GM18520 (cell line): ENCODE measurements around the gene RASA4.
"Not testable (repeated sequence)": the region's sequence is repeated elsewhere in the genome, so short reads cannot be mapped to it uniquely, and the experiment has no call there.

Experiments used
- ATAC-seq: cut with Tn5 transposase; IDR thresholded peaks from one replicate; pipeline ENCODE4 v1.9.1; 2021; ENCODE audit not compliant: unreplicated experiment

RASA4 gene

DNA sequence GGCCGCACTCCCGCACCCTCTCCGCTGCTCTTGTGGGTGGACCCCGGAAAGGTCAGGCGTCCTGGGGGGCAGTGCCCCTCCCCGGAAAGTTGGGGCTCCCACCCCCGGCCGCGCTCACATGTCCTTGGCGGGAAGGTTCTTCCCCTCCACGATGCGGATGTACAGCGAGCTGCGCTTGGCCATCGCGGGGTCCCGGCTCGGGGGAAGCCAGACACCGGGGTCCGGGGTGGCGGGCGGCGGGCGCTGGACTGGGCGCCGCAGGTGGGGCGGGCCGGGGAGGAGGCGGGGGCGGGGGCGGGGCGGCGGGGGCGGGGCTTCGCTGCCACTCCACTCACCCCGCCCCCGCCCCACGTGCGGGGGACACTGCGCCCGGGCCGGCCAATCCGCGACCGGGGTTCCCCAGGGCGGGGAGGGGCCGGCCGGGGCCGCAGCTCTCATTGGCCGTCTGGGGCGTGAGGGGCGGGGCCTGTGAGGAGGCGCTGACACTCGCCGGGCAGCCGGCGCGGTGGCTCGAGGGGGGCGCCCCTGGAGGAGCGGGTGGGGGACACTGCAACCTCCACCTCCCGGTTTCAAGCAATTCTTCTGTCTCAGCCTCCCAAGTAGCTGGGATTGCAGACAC, at the start of gene RASA4:
TSS of gene RASA4 (minus strand) at position 250 of the 619 bp plus-strand sequence. CDS start at position 183, 67 bp downstream.
- peak; percentile 45 for ATAC-seq

DNA sequence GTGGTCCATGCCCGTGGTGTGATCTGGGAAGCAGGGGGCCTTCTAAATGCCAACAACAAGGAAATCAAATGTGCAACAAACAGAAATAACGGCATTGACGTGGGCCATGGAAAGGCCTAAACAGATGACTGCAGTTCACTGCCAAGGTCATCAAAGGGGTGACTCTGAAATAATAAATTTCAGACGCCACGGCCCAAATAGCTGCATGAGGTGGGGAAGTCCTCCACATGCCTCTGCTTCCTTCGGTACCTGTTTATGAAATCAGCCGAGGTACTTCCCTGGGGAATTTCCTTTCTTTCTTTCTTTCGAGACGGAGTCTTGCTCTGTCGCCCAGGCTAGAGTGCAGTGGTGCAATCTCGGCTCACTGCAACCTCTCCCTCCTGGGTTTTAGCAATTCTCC, 48.2 kb upstream of the RASA4 start:
- not testable (repeated sequence) for ATAC-seq

DNA sequence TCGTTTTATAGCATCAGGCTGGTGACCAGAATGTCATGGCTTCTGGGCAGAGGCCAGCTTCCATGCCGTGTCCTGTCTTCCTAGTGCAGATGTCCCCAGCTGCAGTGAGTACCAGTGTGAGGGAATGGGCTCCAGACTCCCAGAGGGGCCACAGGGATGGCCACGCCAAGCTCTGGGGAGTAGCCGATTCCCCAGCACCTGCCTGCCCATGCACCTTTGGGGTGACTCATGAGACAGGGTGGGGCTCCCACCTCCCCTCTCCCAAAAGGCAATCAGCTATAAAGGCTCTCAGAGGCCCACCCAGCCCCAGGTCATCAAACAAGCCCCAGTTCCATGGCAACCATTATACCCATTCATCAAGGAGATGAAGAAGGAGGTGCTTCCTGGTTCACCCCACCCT, 33.4 kb upstream of the RASA4 start, which contains the start of gene SPDYE2B:
TSS of gene SPDYE2B (plus strand) at position 396 of the 400 bp plus-strand sequence. CDS start 2,030 bp downstream, outside the sequence.
- ATAC-seq = not testable (repeated sequence)

DNA sequence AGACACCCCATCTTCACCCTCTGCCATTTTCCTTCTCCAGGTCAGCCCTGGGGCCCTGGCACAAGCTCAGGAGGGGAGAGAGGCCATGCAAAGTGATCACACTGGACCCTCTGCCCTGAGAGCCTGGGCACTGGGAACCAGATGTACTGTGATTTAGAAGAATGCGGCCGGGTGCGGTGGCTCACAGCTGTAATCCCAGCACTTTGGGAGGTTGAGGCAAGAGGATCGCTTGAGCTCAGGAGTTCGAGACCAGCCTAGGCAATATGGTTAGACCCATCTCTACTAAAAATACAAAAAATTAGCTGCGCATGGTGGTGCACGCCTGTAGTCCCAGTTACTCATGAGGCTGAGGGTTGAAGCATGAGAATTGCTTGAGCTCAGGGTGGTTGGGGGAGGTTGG, 31.3 kb upstream of the RASA4 start:
- not testable (repeated sequence) for ATAC-seq

DNA sequence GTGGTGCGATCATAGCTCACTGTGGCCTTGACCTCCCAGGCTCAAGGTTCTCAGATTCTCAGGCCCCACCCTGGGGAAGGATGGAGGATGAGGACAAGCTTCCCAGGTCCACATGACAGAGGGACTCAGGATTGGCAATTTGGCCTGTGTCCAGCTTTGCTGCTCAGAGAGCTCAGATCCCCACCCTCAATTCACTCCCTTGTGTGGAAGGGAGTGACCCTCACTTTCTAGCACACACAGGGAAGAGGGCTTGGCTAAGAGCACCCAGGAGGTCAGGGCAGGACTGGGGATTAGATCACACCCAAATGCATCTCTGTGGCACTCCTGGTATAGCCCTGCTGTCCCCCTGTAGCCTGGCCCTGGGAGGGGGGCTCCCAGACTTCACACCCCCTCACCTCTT, 26.8 kb upstream of the RASA4 start:
- not testable (repeated sequence) for ATAC-seq

DNA sequence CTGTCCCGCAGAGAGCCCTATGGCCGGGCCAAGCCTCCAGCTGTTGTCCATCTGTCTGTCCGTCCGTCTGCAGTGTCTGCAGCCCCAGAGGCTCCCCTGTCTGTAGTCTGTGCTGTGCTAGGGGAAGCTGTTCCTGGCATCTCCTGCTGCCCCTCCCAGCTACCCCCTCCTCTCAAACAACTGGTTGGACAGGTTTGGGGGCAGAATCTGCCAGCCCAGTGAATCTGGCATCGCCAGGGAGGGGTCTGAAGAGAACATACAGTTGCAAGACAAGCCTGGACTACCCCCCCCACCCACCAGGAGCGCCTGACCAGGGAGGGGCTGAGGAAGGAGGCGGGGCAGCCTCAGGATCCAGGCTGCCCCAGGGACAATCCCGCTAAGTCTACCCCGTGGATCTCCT, 26.1 kb upstream of the RASA4 start, which contains the start of gene UPK3BL1:
TSS of gene UPK3BL1 (minus strand) at position 101 of the 400 bp plus-strand sequence. CDS start at position 51, 50 bp downstream.
- not testable (repeated sequence) for ATAC-seq

DNA sequence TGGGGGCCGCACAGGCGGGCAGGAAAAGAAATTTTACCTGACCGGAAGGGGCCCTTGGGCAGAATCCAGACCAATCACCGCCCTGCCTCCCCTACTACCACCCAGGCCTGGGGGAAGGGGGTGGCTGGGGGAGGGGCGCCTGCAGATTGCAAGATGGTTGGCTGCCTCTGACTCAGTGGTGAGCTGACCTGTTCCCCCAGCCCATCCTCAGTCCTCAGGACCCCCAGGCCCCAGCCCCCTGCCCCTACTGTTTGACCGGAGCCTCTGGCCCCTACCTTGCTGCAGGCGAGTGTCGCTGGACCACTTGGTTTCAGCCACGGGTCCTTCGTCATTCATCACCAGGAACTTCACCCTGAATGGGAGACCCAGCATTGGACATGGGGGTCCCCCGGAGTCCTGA, 22.3 kb upstream of the RASA4 start:
- not testable (repeated sequence) for ATAC-seq

DNA sequence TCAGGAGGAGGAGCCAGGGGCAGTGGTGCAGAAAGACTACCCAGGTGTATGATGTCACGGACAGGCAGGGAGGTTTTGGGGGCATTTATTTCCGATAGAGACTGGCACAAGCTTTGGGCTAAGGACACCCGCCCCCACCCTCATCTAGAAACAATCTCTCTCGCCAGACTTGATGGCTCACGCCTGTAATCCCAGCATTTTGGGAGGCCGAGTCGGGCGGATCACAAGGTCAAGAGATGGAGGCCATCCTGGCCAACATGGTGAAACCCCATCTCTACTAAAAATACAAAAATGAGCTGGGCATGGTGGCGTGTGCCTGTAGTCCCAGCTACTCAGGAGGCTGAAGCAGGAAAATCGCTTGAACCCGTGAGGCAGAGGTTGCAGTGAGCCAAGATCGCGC, 20.4 kb upstream of the RASA4 start:
- ATAC-seq = not testable (repeated sequence)

DNA sequence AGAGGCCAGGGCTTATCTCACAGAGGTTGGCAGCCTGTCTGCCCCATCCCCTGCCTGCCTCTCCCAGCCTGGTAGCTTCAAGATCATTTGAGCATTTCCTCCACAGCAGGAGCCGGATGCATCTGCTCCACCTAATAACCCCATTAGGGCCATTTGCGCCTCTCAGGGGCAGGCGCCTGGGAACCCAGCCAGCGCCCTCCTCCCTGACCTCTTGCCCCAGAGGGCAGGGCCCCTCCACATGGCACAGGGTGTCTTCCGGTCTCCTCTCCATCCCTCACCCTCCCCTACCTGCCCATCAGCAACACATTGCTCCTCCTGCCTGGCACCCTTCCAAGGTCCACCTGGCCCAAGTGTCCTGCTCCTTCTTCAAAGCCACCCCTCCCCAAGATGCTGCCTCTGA, 18.8 kb upstream of the RASA4 start:
- ATAC-seq = not testable (repeated sequence)

DNA sequence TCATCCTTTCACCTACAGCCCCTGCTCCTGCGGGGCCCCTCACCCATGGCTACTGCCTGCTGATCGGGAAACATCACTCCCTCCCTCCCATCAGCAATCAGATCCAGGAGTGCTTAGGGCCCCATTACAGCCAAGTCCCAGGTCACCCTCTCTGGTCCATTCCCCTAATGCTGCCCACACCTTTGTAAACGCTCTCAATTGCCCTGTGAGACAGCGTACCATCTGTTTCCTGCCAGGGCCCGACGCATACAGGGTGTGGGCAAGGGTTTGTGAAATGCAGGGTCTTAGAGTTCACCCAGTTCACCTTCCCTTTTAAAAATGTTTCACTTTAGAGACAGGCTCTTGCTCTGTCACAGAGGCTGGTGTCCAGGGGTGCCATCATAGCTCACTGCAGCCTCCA, 17.7 kb upstream of the RASA4 start:
- not testable (repeated sequence) for ATAC-seq

DNA sequence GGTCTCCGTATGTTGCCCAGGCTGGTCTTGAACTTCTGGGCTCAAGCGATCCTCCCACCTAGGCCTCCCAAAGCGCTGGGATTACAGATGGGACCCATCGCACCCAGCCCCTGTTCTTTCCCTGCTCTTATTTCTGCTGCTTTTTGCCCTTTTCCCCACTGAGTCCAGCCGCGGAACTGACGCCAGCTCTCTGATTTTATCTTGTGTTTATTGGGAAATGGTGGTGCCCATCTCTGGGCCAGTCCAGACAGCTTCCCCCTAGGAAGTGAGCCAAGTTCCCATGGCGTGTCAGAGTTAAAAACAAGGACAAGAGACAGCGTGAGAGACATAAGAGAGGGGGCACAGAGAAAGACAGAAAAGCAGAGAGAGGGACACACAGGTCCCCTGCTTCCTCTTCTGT, 14.1 kb upstream of the RASA4 start:
- not testable (repeated sequence) for ATAC-seq

DNA sequence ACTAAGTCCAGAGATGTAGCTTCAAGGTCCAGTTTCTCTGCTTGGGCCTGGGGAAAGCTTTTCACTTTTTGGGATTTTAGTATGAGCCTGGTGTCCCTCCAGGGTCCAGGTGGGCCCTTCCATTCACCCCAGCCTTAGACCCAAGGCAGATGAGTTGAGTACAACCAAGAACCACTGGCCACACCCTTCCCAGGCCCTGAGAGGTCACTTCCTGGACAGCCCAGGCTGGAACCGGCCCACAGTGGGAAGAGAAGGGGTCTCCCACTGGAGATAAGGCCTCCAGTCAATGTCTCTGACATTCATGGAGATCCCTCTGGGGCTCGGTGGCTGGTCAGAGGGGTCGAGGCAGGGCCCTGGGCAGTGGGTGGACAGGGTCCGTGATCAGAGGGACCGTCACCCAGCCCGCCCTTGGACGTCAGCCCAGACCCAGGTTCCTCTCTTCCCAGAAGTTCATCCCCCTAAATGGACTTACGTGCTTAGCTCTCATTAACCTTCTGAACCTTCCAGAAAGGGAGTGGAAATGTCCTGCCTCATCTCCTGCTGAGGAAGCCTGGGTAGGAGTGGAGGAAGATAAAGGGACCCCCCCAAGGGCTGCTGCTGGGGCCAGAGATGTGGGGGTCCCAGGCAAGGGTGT, 10.8 kb upstream of the RASA4 start:
- not testable (repeated sequence) for ATAC-seq

DNA sequence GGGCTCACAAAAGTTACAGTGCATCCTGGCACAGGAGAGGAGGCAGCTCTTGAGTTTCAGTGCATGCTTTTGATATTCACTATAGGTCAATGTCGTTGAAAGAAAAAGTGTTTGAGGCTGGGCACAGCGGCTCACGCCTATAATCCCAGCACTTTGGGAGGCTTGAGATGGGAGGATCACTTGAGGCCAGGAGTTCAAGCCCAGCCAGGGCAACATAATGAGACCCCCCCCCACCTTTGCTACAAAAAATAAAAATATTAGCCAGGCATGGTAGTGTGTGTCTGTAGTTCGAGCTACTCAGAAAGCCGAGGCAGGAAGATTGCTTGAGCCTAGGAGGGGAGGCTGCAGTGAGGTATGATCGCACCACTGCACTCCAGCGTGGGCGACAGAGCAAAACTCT, 1.6 kb upstream of the RASA4 start:
- not testable (repeated sequence) for ATAC-seq

DNA sequence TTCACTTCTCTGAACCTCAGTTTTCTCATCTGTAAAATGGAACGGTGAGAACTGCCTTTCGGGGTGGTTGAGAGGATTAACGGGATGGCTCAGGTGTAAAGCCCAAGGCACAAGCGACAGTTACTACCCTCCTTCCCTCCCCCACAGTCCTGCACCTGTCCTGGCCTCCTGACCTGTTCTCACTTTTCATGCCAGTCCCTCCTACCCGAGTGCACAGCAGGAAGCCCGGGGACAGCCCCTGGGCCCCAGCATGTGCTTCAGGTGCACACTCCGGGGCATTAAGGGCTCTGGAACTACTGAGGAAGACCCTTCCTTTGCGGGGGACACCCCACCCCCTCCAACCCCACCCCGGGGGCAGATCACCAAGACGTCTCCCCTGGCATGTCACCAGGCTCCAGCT, 626 bp downstream of the RASA4 start:
- peak; percentile 11 for ATAC-seq

DNA sequence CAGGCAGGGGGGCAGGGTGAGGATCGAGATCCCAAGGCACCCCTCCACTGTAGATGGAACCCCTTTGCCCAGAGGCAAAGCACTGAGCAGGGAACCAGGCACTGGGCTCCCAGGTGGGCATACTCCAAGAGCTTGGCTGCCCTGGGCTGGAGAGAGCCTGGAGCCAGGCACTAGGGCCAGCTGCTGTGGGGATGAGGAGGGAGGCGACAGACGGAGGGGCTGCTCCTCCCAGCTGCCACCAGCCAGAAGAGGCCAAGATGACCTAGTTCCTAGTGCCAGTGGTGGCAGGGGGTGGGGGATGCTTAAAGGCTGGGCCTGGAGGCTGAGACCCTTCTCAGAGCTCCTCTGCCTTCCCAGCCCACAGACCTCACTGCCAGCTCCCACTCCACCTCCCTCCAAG, 1.7 kb downstream of the RASA4 start:
- not testable (repeated sequence) for ATAC-seq

DNA sequence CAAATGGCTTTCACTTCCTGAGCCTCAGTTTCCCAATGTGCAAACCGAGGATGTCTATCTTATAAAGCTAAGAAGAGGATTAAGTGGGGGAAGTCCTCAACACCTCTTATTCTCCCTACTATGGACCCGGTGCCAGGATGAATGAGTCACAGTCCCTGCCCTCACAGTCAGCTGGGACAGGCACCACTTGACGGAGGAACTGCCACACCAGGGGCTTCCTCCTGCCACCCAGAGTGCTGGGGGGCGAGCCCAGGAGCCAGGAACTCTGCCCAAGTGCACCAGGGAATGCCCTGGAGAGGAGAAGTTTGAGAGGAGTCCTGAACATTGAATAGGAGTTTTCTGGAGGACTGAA, 2.2 kb downstream of the RASA4 start:
- peak; percentile 14 for ATAC-seq

DNA sequence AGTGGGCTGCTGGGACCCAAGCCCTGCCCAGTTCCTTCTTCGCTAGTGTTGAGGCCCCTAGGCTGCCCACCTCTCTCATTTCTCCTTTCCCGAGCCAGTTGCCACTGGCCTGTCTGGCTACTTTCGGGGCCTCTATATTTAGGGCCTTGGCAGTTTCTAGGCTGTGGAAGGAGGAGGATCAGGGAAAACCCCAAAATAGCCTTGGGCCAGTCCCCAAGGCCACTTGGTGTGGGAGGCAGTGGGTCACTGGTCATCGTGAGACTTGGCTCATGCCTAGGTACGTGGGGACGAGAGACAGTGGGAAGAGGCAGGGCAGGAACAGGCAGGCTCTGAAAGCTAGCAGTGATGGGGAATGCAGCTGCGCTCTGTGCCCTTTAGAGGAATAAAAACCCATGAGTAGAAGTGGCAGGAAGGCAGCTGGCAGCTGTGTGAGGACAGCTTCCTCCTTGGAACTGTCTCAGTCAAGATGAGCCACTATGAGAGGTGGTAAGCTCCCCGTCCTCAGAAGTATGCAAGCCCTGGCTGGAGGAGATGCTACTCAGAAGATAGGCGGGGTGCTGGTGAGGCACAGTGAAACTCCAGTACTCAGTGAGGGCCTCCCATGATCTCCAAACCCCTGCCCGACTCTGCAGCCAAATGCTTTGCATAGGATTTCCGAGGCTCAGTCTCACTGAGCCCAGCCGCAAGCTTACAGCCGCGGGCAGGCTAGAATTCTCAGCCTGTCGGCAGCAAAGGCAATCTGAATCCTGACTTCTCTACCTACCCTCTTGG, 2.8 kb downstream of the RASA4 start:
- peak; percentile 54 for ATAC-seq

DNA sequence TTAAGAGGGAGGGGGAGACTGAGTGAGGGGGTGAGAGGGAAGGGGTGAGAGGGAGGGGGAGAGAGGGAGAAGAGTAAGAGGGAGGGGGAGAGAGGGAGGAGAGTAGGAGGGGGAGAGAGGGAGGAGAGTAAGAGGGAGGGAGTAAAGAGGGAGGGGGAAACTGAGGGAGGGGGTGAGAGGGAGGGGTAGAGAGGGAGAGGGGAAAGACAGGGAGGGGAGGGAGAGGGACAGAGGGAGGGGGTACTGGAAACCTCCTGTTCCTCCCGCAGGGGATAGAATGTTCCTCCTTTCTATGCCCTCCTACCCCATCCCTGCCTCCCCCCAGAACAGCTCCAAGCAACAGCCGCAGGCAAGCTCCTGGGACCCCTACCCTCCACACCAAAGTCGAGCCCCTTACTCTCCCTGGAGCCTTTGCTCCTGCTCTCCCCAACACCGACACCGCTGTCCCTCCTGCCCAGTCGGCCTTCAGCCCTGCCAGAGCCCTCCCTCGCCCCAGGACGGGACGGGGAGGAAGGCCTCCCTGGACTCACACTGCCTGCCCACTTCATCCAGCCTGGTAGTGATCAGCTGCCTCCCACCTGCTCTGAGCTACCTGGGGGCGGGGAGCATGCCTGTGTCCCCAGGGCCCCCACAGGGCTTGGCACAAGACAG, 4.8 kb downstream of the RASA4 start:
- not testable (repeated sequence) for ATAC-seq

DNA sequence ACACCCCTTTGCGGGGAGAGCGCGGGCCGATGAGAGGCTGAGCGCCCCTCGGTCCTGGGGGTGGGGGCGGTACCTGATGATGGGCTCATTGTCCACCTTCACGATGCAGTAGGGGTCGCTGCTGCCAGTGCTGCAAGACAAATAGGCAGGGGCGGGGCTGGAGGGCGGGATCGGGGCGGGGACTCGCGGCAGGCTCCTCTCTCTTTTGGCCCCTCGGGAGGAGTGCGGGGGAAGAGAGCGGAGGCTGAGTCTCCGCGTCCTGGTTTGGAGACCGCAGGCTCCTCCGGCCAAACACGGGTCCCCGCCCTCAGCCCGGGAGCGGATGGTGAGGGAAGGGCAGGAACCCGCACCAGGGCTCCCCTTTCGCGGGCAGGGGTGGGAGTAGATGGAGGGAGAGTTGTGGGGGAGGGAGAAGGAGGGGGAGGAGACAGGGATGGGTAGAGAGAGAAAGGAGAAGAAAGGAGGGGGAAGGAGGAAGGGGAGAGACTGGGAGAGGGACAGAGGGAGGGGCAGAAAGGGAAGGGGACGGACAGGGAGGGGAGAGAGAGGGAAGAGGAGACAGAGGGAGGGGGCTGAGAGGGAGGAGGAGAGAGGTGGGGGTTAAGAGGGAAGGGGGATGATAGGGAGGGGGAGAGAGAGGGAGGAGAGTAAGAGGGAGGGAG, 5.4 kb downstream of the RASA4 start:
- ATAC-seq = not testable (repeated sequence)

DNA sequence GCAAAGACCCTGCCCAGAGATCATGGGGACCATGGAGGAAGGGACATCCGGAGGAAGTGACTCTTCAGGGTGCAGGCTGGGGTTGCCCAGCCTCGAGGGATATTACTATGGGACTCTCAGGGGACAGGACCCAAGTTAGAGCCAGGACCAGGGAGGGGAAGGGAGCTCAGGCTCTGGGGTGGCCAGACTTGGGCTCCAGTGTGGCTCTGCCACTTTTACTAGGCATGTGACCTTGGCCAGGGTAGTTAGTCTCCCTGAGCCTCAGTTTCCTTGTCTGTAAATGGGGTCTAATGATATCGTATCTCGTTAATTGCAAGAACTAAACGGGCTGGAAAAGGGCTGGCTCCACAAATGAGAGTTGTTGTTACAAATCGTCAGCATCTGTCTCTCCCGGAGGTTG, 6.1 kb downstream of the RASA4 start:
- not testable (repeated sequence) for ATAC-seq

DNA sequence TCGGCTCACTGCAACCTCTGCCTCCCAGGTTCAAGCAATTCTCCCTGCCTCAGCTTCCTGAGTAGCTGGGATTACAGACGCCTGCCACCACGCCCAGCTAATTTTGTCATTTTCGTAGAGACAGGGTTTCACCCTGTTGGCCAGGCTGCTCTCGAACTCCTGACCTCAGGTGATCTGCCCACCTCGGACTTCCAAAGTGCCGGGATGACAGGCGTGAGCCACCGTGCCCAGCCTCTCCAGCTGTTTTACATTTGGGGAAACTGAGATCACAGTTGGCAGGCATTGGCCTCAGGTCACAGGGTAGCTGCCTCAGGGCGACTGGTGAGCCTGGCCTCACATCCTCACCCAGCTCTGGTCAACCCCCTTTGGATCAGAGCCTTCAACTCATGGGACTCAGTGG, 6.8 kb downstream of the RASA4 start:
- not testable (repeated sequence) for ATAC-seq
